Heart left ventricle (tissue), 16 donors: ENCODE measurements around the gene PPP6C. TPM values are rescaled to one million over a fixed set of nuclear protein-coding genes. Genes with fewer than 3 reads are reported as not detected.
"Not testable (repeated sequence)": the region's sequence is repeated elsewhere in the genome, so short reads cannot be mapped to it uniquely, and the experiment has no call there.

Source experiments
- ATAC-seq, 4 donors: fragments of 200-7000 bp; cut with Tn5 transposase; one replicate each; pipeline ENCODE4 v1.9.1; 2020 to 2022; ENCODE audit warnings: moderate library complexity in 4 of 4, mild to moderate bottlenecking in 3 of 4, moderate number of reproducible peaks in 1 of 4
- DNase-seq, 5 donors: peaks; one replicate each; pipeline ENCODE4 v3.0.0-alpha.2; 2020
- H3K27ac ChIP-seq, 12 donors: fragments of 200-600 bp; sonication (generic) in 4 of 12; one replicate each; pipeline versions ENCODE4 v1.5.0 to v1.8.0; 2016 to 2022; ENCODE audit warnings: mild to moderate bottlenecking in 2 of 12
- H3K27me3 ChIP-seq, 9 donors: fragments of 200-600 bp; sonication (generic) in 2 of 9; one replicate each; pipeline versions ENCODE4 v1.5.1 to v1.8.0; 2016 to 2022; ENCODE audit warnings: mild to moderate bottlenecking in 3 of 9
- H3K36me3 ChIP-seq, 9 donors: fragments of 200-600 bp; sonication (generic) in 2 of 9; one replicate each; pipeline versions ENCODE4 v1.5.0 to v1.8.0; 2018 to 2022; ENCODE audit warnings: mild to moderate bottlenecking in 2 of 9
- H3K4me1 ChIP-seq, 12 donors: fragments of 200-600 bp; sonication (generic) in 4 of 12; one replicate each; pipeline versions ENCODE4 v1.5.0 to v1.8.0; 2016 to 2022; ENCODE audit warnings: mild to moderate bottlenecking in 3 of 12
- H3K4me3 ChIP-seq, 12 donors: fragments of 200-600 bp; sonication (generic) in 4 of 12; one replicate each; pipeline versions ENCODE4 v1.5.0 to v1.8.0; 2017 to 2022; ENCODE audit warnings: mild to moderate bottlenecking in 9 of 12, moderate library complexity in 4 of 12
- H3K9me3 ChIP-seq, 12 donors: fragments of 200-600 bp; sonication (generic) in 4 of 12; one replicate each; pipeline versions ENCODE4 v1.5.0 to v1.8.0; 2016 to 2022; ENCODE audit warnings: mild to moderate bottlenecking in 1 of 12
- CTCF ChIP-seq, 12 donors: fragments of 200-600 bp; sonication (generic) in 4 of 12; IDR thresholded peaks; one replicate each; pipeline versions ENCODE4 v1.5.0 to v1.8.0; 2018 to 2022; ENCODE audit warnings: antibody characterized with exemption in 12 of 12, mild to moderate bottlenecking in 5 of 12
- POLR2A ChIP-seq, 2 donors: fragments of 450-650 bp; IDR thresholded peaks; one replicate each; pipeline ENCODE4 v1.6.1; 2017; ENCODE audit warnings: antibody characterized with exemption in 2 of 2, mild to moderate bottlenecking in 2 of 2, moderate library complexity in 2 of 2
- WGBS, 4 donors: extraction: QIAGEN DNeasy Blood & Tissue Kit in 2 of 4; methylation state at CpG; one replicate each; pipeline versions ENCODE4 v1.1.5 to v1.1.7; 2013 to 2018; 5-methylcytosine and 5-hydroxymethylcytosine counted together
- intact Hi-C, 10 donors: fragments of 100-400 bp; cut with DNase I; formaldehyde crosslinking; loops; one replicate each; pipeline versions ENCODE4 v1.11.1 to v1.14.2; 2022
- polyA plus RNA-seq, 2 donors: library from polyadenylated mRNA; stranded (reverse); fragments of 200-250 nt; gene quantifications; one replicate each; pipeline ENCODE4 v1.2.3, GENCODE V29; 2013
- total RNA-seq, 9 donors: library from RNA; depleted of rRNA in 2 of 9; stranded (reverse); fragments of >200 nt in 2 of 9; fragmentation: NEBNext Ultra II Directional in 3 of 9; extraction: Animal tissue kit (Norgen Biotek cat#: 25700) in 3 of 9; gene quantifications; one replicate each; pipeline versions ENCODE4 v1.1.0 to v1.2.4, GENCODE V29; 2016 to 2023
- donor health status: ischemic (EF 13 %, LVEDD 7.1; RV severe dilation, severe dysfunction).
- donor health status: healthy with polysubstance abuse.
- donor health status: DM: no; HTN: yes; CAD: no.
- donor health status: DM: no; HTN: no; CAD: no.
- donor health status: ischemic (EF 25% LVEDD 6.9; RV normal size, moderate dysfunction).
- donor health status: ischemic (EF 25% LVEDD 5.7; RV mildly dilated, moderate dysfunction).
- donor health status: healthy.
- donor health status: DM: yes; HTN: yes; CAD: no.
- donor health status: ischemic (EF 35%, LVEDD 5.7; RV mildly dilated, moderate dysfunction).
- donor health status: nonischemic (EF 11% LVEDD 7.7; RV severe dilation, severe dysfunction).
- donor health status: DM: yes; HTN: yes; CAD: no.
- donor health status: PGD.
- donor health status: ischemic (EF 29% LVEDD 5.4; RV normal size, mild dysfunction).
- donor health status: nonischemic (EF 23%, LVEDD 6.1; RV moderate dilation, normal function).

Gene PPP6C
- total and polyA plus RNA-seq, 11 donors = 12.0 to 40.7 (median 35.3) TPM

GRCh38 chr9:125235804-125236519 is 46.4 kb upstream of the PPP6C start:
- intact Hi-C loops = loop anchor here in 3 of 10 donors (5.0 kb wide), 1 partner anchor 34 kb away; the partner anchor contains the start of gene RABEPK (in 3 of the 3)
- ATAC-seq = no peak
- H3K9me3 ChIP-seq = no peaks in the 10 kb centered on the region
- peak overlapping the region in 8 of 12 donors; percentile 9 to 94 (median 54) for H3K4me3 ChIP-seq
- 35 to 57% (median 47%) methylated on average over 5 of the region's 5 CpGs for WGBS, 4 donors
- peaks cover 0 to 88% (median 76%) of the 10 kb centered on the region in 9 donors for H3K36me3 ChIP-seq
- no peaks in the 10 kb centered on the region for H3K27me3 ChIP-seq
- DNase-seq = no peak
- H3K4me1 ChIP-seq = peaks cover 9 to 59% (median 50%) of the 10 kb centered on the region in 12 donors
- TF ChIP-seq CTCF (IDR thresholded peaks at IDR 0.05) (no peak), POLR2A (IDR thresholded peaks at IDR 0.05) (no peak)
- peak overlapping the region in 3 of 12 donors; percentile 22 to 37 (median 32) for H3K27ac ChIP-seq

- H3K4me1 ChIP-seq = peaks cover 9 to 46% (median 42%) of the 10 kb centered on the region in 12 donors
- peak overlapping the region in 1 of 12 donors; percentile 37 for H3K27ac ChIP-seq
- 93 to 97% (median 96%) methylated on average over 8 of the region's 8 CpGs for WGBS, 4 donors
- H3K9me3 ChIP-seq, H3K4me3 ChIP-seq, DNase-seq, intact Hi-C loops, H3K27me3 ChIP-seq, ATAC-seq: not testable (repeated sequence)
- peaks cover 0 to 95% (median 84%) of the 10 kb centered on the region in 9 donors for H3K36me3 ChIP-seq
Observed at GRCh38 chr9:125234099-125234498, 44.5 kb upstream of the PPP6C start.

GRCh38 chr9:125233678-125234077 is 44.1 kb upstream of the PPP6C start:
- no peaks in the 10 kb centered on the region for H3K27me3 ChIP-seq
- no peaks in the 10 kb centered on the region for H3K9me3 ChIP-seq
- no peak for DNase-seq
- H3K4me1 ChIP-seq = peaks cover 9 to 42% (median 37%) of the 10 kb centered on the region in 12 donors
- H3K36me3 ChIP-seq = peaks cover 0 to 94% (median 84%) of the 10 kb centered on the region in 9 donors
- H3K4me3 ChIP-seq = no peak overlapping the region
- intact Hi-C loops = no loop called here
- 57 to 73% (median 62%) methylated on average over 3 of the region's 3 CpGs for WGBS, 4 donors
- no peak for TF ChIP-seq CTCF (IDR thresholded peaks at IDR 0.05)
- TF ChIP-seq POLR2A (IDR thresholded peaks at IDR 0.05) = no peak
- peak overlapping the region in 1 of 12 donors; percentile 37 for H3K27ac ChIP-seq
- ATAC-seq = peak in 2 of 4 donors; percentile 39 to 50

GRCh38 chr9:125227761-125228160 is 38.2 kb upstream of the PPP6C start:
- ATAC-seq (no peak), DNase-seq (no peak)
- peaks cover 0 to 71% (median 56%) of the 10 kb centered on the region in 9 donors for H3K36me3 ChIP-seq
- intact Hi-C loops = no loop called here
- WGBS, 4 donors = 70 to 82% (median 74%) methylated on average over 6 of the region's 6 CpGs
- no peak overlapping the region for H3K4me3 ChIP-seq
- TF ChIP-seq CTCF (IDR thresholded peaks at IDR 0.05) (no peak), POLR2A (IDR thresholded peaks at IDR 0.05) (no peak)
- no peaks in the 10 kb centered on the region for H3K9me3 ChIP-seq
- H3K27me3 ChIP-seq = no peaks in the 10 kb centered on the region
- no peak overlapping the region for H3K27ac ChIP-seq
- no peaks in the 10 kb centered on the region for H3K4me1 ChIP-seq

GRCh38 chr9:125224858-125225257 is 35.3 kb upstream of the PPP6C start:
- intact Hi-C loops, DNase-seq, H3K27me3 ChIP-seq, H3K4me1 ChIP-seq, H3K9me3 ChIP-seq, H3K27ac ChIP-seq, H3K4me3 ChIP-seq, ATAC-seq: not testable (repeated sequence)
- peaks cover 0 to 77% (median 62%) of the 10 kb centered on the region in 9 donors for H3K36me3 ChIP-seq
